Endothelial cell of umbilical vein (primary cell): ENCODE results near the gene STK32C. TPM values are rescaled to one million over a fixed set of nuclear protein-coding genes. Genes with fewer than 3 reads are reported as not detected.

Experiments
- BruUV-seq: library from RNA; stranded (reverse); fragments of 400-500 nt; replicated peaks from 2 replicates; lab custom pipeline; 2021; lab: Mats Ljungman, UMichigan
- CTCF ChIA-PET: fragments of 300-600, 350-600 bp; sonication (Branson Sonifier 250); formaldehyde crosslinking; loops from one replicate; lab custom pipeline; 2021; ENCODE audit warnings: antibody characterized with exemption, inconsistent platforms; lab: Charles Lee
- POLR2A ChIA-PET: fragments of 300-600, 350-600 bp; sonication (Branson Sonifier 250); formaldehyde crosslinking; loops from one replicate; lab custom pipeline; 2021; ENCODE audit warnings: antibody characterized with exemption, inconsistent platforms; lab: Charles Lee
- DNase-seq: peaks from one replicate; pipeline ENCODE4 v3.0.0-alpha.2; 2011; ENCODE audit warnings: low read depth, low spot score
- FAIRE-seq: peaks from 2 replicates; lab custom pipeline; 2011; peaks lifted over from hg19 to GRCh38; lab: Jason Lieb, UNC
- H2AFZ ChIP-seq: 2 replicates; pipeline ENCODE4 v1.6.0; 2012; ENCODE audit warnings: low read depth, low read length, control low read depth, inconsistent platforms
- H3K27ac ChIP-seq: 2 replicates; pipeline ENCODE4 v1.5.1; 2011; ENCODE audit warnings: low read depth, mild to moderate bottlenecking, control low read depth, low read length, moderate library complexity; ENCODE audit not compliant: insufficient read depth
- H3K27me3 ChIP-seq, 2 experiments: 2 replicates each; pipeline versions ENCODE4 v1.6.0 to v1.6.1; 2011; ENCODE audit warnings: low read length in 2 of 2, mixed read lengths in 1 of 2; ENCODE audit not compliant: control insufficient read depth in 2 of 2, insufficient read depth in 2 of 2
- H3K36me3 ChIP-seq, 2 experiments: 2 replicates in 1 of 2; 3 replicates in 1 of 2; pipeline ENCODE4 v1.5.1; 2011; ENCODE audit warnings: low read length in 2 of 2, mild to moderate bottlenecking in 1 of 2, moderate library complexity in 1 of 2; ENCODE audit not compliant: control insufficient read depth in 2 of 2, insufficient read depth in 2 of 2; ENCODE audit errors: extremely low read depth in 1 of 2
- H3K4me1 ChIP-seq: 3 replicates; pipeline ENCODE4 v1.5.1; 2011; ENCODE audit warnings: mild to moderate bottlenecking, low read length; ENCODE audit not compliant: control insufficient read depth, insufficient read depth; ENCODE audit errors: extremely low read depth
- H3K4me2 ChIP-seq: 2 replicates; pipeline ENCODE4 v1.6.1; 2011; ENCODE audit warnings: low read length, control low read depth, mixed read lengths; ENCODE audit not compliant: insufficient read depth
- H3K4me3 ChIP-seq, 3 experiments: fragments of 200-600 bp in 1 of 3; sonication (generic), shearing (Covaris generic) in 1 of 3; replicated peaks in 1 of 3; 2 replicates each; pipeline ENCODE4 v1.5.1; 2011 to 2016; ENCODE audit warnings: control low read depth in 3 of 3, low read length in 3 of 3, mild to moderate bottlenecking in 2 of 3, inconsistent platforms in 1 of 3, low read depth in 1 of 3, moderate library complexity in 1 of 3; ENCODE audit not compliant: insufficient read depth in 1 of 3
- H3K79me2 ChIP-seq: 2 replicates; pipeline ENCODE4 v1.6.0; 2012; ENCODE audit warnings: low read length, inconsistent platforms; ENCODE audit not compliant: control insufficient read depth, insufficient read depth
- H3K9ac ChIP-seq: replicated peaks from 2 replicates; pipeline ENCODE3; 2011; ENCODE audit warnings: low read length, control low read depth; ENCODE audit not compliant: insufficient read depth; ENCODE audit errors: extremely low read depth
- H3K9me1 ChIP-seq: replicated peaks from 3 replicates; pipeline ENCODE4 v1.6.0; 2011; ENCODE audit warnings: mild to moderate bottlenecking, low read length; ENCODE audit not compliant: control insufficient read depth, insufficient read depth; ENCODE audit errors: extremely low read depth
- H3K9me3 ChIP-seq: replicated peaks from 2 replicates; pipeline ENCODE4 v1.5.1; 2012; ENCODE audit warnings: low read length, inconsistent platforms; ENCODE audit not compliant: control insufficient read depth, insufficient read depth
- H4K20me1 ChIP-seq: replicated peaks from 2 replicates; pipeline ENCODE3; 2011; ENCODE audit warnings: mild to moderate bottlenecking, low read length; ENCODE audit not compliant: control insufficient read depth, insufficient read depth; ENCODE audit errors: extremely low read depth
- EZH2 ChIP-seq: IDR thresholded peaks from 2 replicates; pipeline ENCODE4 v1.6.1; 2012; ENCODE audit warnings: borderline replicate concordance, low read depth, mild to moderate bottlenecking, moderate library complexity, low read length, inconsistent platforms; ENCODE audit not compliant: severe bottlenecking
- FOS ChIP-seq: IDR thresholded peaks from 2 replicates; pipeline ENCODE4 v1.6.1; 2011; ENCODE audit warnings: mild to moderate bottlenecking, low read length, moderate library complexity, borderline replicate concordance; ENCODE audit not compliant: insufficient read depth
- GATA2 ChIP-seq: IDR thresholded peaks from 2 replicates; pipeline ENCODE4 v1.7.0; 2011; ENCODE audit warnings: low read depth, mild to moderate bottlenecking, moderate library complexity, mixed read lengths, low read length; ENCODE audit not compliant: insufficient read length, insufficient read depth
- JUN ChIP-seq: IDR thresholded peaks from 2 replicates; pipeline ENCODE4 v1.6.1; 2011; ENCODE audit warnings: borderline replicate concordance, low read depth; ENCODE audit not compliant: insufficient read length, insufficient read depth
- MYC ChIP-seq: IDR thresholded peaks from one replicate; pipeline ENCODE4 v1.6.1; 2011; ENCODE audit warnings: mild to moderate bottlenecking, low read depth, low read length
- POLR2A ChIP-seq: IDR thresholded peaks from 2 replicates; pipeline ENCODE4 v1.6.1; 2012; ENCODE audit warnings: low read depth, mild to moderate bottlenecking, control low read depth, low read length
- POLR2AphosphoS5 ChIP-seq: IDR thresholded peaks from 2 replicates; pipeline ENCODE4 v1.6.1; 2012; ENCODE audit warnings: low read depth, mild to moderate bottlenecking, control low read depth, low read length, moderate library complexity; ENCODE audit not compliant: insufficient read depth
- dilution Hi-C: fragments of 300-500 bp; cut with MboI; formaldehyde crosslinking; loops from one replicate; pipeline ENCODE4 v1.15.0; 2019; ENCODE audit warnings: low sequenced_read_pairs; ENCODE audit not compliant: extremely low pct_ligation_motif_present
- intact Hi-C: fragments of 100-400 bp; cut with micrococcal nuclease; formaldehyde crosslinking; loops from one replicate; pipeline ENCODE4 v1.10.0; 2022
- polyA plus RNA-seq, 4 experiments: library from polyadenylated mRNA; depleted of rRNA in 3 of 4; stranded (reverse) in 3 of 4; unstranded in 1 of 4; fragments of >200 nt; gene quantifications; 2 replicates each; pipeline versions ENCODE4 v1.2.1 to v1.2.3, GENCODE V29; 2011 to 2012; ENCODE audit warnings: missing spikeins in 1 of 4
- total RNA-seq: library from RNA; stranded (reverse); gene quantifications from 2 replicates; pipeline ENCODE4 v1.2.3, GENCODE V29; 2021
- TF ChIP-seq, protein P1 (sequence below), 2 donors: IDR thresholded peaks; 1 replicate in 1 of 2; 2 replicates in 1 of 2; pipeline ENCODE4 v1.5.1; 2011; ENCODE audit warnings: low read length in 2 of 2, mild to moderate bottlenecking in 2 of 2, moderate library complexity in 2 of 2, control low read depth in 1 of 2, inconsistent platforms in 1 of 2, low read depth in 1 of 2; ENCODE audit not compliant: insufficient read depth in 1 of 2; ENCODE audit errors: extremely low read depth in 1 of 2

The STK32C gene
- total and polyA plus RNA-seq, 2 donors (not counting 3 experiments of a cell fraction or from before 2014, with no cell fraction given): 5.4 to 14.1 TPM

DNA sequence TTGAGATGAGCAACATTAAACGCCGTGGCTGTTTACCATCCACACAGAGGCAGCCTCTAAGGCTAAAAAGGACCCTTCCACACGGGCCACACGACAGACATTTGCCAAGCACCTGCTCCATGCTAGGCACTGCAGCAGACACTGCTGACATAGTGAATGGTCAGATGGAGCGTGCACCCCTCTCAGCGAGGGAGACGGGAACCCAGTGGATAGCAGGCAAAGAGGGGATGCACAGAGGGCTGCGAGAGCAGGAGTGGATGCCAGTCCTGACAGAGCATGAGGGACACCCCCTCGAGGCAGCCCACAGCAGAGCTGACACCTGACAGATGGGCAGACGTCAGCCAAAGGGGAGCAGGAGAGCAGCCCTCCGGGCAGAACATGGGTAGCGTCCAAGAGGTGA lies 5.6 kb upstream of the STK32C start:
- Histone ChIP-seq H3K9ac (no peak overlapping the region), H3K27ac (no peak overlapping the region), H3K9me3 (no peaks in the 10 kb centered on the region), H2AFZ (no peak overlapping the region), H4K20me1 (no peaks in the 10 kb centered on the region), H3K4me2 (no peak overlapping the region), H3K36me3 (no peaks in the 10 kb centered on the region), H3K4me1 (no peaks in the 10 kb centered on the region), H3K79me2 (no peaks in the 10 kb centered on the region), H3K4me3 (no peak overlapping the region), H3K27me3 (peaks cover 4 to 5% of the 10 kb centered on the region in 2 experiments), H3K9me1 (no peaks in the 10 kb centered on the region)
- DNase-seq (no peak), FAIRE-seq (no peak)
- no TSS peak for BruUV-seq
- ChIA-PET POLR2A (no interaction called here), CTCF (no interaction called here)
- TF ChIP-seq, protein P1, sequence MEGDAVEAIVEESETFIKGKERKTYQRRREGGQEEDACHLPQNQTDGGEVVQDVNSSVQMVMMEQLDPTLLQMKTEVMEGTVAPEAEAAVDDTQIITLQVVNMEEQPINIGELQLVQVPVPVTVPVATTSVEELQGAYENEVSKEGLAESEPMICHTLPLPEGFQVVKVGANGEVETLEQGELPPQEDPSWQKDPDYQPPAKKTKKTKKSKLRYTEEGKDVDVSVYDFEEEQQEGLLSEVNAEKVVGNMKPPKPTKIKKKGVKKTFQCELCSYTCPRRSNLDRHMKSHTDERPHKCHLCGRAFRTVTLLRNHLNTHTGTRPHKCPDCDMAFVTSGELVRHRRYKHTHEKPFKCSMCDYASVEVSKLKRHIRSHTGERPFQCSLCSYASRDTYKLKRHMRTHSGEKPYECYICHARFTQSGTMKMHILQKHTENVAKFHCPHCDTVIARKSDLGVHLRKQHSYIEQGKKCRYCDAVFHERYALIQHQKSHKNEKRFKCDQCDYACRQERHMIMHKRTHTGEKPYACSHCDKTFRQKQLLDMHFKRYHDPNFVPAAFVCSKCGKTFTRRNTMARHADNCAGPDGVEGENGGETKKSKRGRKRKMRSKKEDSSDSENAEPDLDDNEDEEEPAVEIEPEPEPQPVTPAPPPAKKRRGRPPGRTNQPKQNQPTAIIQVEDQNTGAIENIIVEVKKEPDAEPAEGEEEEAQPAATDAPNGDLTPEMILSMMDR (IDR thresholded peaks at IDR 0.05; ENCODE audit: extremely low read depth in 1 of 2, insufficient read depth in 1 of 2, low read depth in 1 of 2, low read length in 2 of 2): no peak
- TF ChIP-seq POLR2A (no peak), POLR2AphosphoS5 (no peak), MYC (no peak), GATA2 (no peak), EZH2 (no peak), JUN (no peak), FOS (no peak)
- dilution Hi-C loops: no loop called here
- intact Hi-C loops: no loop called here
